Measurements from ENCODE around the gene MYOCD.

GRCh38 chr17:12806630-12807029 is 140.9 kb downstream of the MYOCD start:
- TF ChIP-seq, protein P1, sequence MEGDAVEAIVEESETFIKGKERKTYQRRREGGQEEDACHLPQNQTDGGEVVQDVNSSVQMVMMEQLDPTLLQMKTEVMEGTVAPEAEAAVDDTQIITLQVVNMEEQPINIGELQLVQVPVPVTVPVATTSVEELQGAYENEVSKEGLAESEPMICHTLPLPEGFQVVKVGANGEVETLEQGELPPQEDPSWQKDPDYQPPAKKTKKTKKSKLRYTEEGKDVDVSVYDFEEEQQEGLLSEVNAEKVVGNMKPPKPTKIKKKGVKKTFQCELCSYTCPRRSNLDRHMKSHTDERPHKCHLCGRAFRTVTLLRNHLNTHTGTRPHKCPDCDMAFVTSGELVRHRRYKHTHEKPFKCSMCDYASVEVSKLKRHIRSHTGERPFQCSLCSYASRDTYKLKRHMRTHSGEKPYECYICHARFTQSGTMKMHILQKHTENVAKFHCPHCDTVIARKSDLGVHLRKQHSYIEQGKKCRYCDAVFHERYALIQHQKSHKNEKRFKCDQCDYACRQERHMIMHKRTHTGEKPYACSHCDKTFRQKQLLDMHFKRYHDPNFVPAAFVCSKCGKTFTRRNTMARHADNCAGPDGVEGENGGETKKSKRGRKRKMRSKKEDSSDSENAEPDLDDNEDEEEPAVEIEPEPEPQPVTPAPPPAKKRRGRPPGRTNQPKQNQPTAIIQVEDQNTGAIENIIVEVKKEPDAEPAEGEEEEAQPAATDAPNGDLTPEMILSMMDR (IDR thresholded peaks at IDR 0.05), result no peak
- TF ChIP-seq POLR2A (IDR thresholded peaks at IDR 0.05) (no peak), EP300 (IDR thresholded peaks at IDR 0.05) (no peak)

Data from tibial nerve (tissue), 4 donors.